ENCODE results near the gene PITX3.
"Not testable (repeated sequence)": the region's sequence is repeated elsewhere in the genome, so short reads cannot be mapped to it uniquely, and the experiment has no call there.

Gene PITX3

DNA sequence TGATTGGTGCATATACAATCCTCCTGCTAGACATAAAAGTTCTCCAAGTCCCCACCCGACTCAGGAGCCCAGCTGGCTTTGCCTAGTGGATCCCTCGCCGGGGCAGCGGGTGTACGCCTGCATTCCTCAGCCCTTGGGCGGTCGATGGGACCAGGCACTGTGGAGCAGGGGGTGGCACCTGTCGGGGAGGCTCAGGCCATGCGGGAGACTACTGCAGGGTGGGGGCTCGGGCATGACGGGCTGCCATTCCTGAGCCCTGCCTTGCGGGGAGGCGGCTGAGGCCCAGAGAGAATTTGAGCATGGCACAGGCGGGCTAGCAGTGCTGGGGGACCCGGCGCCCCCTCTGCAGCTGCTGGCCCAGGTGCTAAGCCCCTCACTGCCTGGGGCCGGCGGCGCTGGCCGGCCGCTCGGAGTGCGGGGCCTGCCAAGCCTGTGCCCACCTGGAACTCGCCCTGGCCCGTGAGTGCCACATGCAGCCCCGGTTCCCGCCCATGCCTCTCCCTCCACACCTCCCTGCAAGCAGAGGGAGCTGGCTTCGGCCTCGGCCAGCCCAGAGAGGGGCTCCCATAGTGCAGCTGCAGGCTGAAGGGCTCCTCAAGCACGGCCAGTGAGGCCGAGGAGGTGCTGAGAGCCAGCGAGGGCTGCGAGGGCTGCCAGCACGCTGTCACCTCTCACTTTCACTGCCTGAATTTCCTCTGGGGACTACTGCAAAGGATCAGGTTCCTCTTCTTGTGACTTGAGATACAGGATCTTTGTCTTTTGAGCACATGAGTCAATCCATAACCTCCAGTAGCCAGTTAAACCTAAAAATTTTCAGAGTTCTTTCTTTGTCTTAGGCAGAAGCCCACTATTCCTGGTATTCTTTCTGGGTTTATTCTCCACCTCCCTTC, 40.3 kb downstream of the PITX3 start:
- H3K4me3 ChIP-seq (ENCODE audit: extremely low read depth, insufficient read depth, low read length, poor library complexity, severe bottlenecking) = no peak overlapping the region
- WGBS, 2 experiments (ENCODE audit: insufficient coverage in 2 of 2) = 94% methylated on average over 27 to 30 of the region's 34 CpGs
- no peaks in the 10 kb centered on the region for H3K36me3 ChIP-seq (ENCODE audit: control insufficient read depth, insufficient read depth, low read length)
- H3K9me3 ChIP-seq (ENCODE audit: control insufficient read depth, low read length) = peaks cover 11% of the 10 kb centered on the region
- H3K27ac ChIP-seq (ENCODE audit: low read depth, low read length, severe bottlenecking) = no peak overlapping the region
- H3K4me1 ChIP-seq (ENCODE audit: control insufficient read depth, insufficient read depth, low read length, poor library complexity, severe bottlenecking) = no peaks in the 10 kb centered on the region

DNA sequence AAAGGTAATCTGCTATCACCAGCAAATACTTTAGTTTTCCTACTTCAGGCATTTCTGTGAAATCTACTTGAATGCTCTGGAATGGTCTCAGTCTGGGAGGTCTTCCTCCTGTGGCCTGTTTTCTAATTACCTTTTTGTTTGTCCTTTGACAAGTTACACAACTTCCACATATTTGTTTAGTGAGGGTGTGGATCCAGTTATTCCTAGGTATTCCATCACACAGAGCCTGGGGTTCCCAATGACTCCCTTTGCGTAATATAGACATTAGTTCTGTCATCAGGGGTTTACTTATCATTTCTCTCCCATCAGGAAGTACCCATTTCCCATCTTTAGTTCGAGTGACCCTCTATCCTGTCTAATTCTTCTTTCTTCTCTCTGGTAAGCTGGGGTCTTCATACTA, 43.3 kb downstream of the PITX3 start:
- Histone ChIP-seq H3K4me3 (ENCODE audit: extremely low read depth, insufficient read depth, low read length, poor library complexity, severe bottlenecking) (no peak overlapping the region), H3K36me3 (ENCODE audit: control insufficient read depth, insufficient read depth, low read length) (no peaks in the 10 kb centered on the region), H3K27ac (ENCODE audit: low read depth, low read length, severe bottlenecking) (no peak overlapping the region), H3K9me3 (ENCODE audit: control insufficient read depth, low read length) (peaks cover 3% of the 10 kb centered on the region), H3K4me1 (ENCODE audit: control insufficient read depth, insufficient read depth, low read length, poor library complexity, severe bottlenecking) (no peaks in the 10 kb centered on the region)
- 0 to 100% methylated on average over 1 of the region's 2 CpGs for WGBS, 2 experiments (ENCODE audit: insufficient coverage in 2 of 2)

- Histone ChIP-seq H3K4me3 (ENCODE audit: extremely low read depth, insufficient read depth, low read length, poor library complexity, severe bottlenecking) (no peak overlapping the region), H3K9me3 (ENCODE audit: control insufficient read depth, low read length) (peaks cover 8% of the 10 kb centered on the region), H3K36me3 (ENCODE audit: control insufficient read depth, insufficient read depth, low read length) (no peaks in the 10 kb centered on the region), H3K4me1 (ENCODE audit: control insufficient read depth, insufficient read depth, low read length, poor library complexity, severe bottlenecking) (no peaks in the 10 kb centered on the region), H3K27ac (ENCODE audit: low read depth, low read length, severe bottlenecking) (no peak overlapping the region)
- WGBS, 2 experiments (ENCODE audit: insufficient coverage in 2 of 2) = 88 to 100% methylated on average over 1 of the region's 2 CpGs
These were observed 44.4 kb downstream of the PITX3 start for GRCh38 chr10:102196893-102197292.

DNA sequence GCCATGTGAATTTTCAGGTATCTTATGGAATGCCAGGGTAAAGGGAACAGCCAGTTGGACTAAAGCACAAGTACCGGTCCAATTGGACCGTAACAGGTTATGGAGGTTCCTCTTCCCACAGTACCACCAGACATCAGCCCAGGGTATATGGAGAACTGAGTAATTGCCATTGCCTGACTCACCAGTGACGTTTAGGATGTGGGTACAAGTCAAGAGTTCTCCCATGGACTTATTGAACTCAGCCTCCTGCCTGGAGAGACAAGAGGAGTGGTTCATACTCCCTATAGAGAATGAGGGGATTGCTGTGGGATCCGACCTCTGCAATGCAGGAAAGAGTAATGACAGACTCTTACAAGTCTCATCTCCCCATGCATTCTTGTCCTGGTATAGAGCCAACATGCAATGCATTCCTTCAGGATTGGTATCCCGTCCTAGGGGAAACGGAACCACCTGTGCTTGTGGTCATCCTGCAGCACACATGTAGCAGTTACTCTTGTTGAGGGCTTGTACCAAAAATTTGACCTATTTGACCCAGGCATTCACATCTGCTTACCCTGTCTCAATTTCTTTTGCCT, 45.9 kb downstream of the PITX3 start:
- Histone ChIP-seq H3K27ac (ENCODE audit: low read depth, low read length, severe bottlenecking) (no peak overlapping the region), H3K4me3 (ENCODE audit: extremely low read depth, insufficient read depth, low read length, poor library complexity, severe bottlenecking) (no peak overlapping the region), H3K9me3 (ENCODE audit: control insufficient read depth, low read length) (peaks cover 16% of the 10 kb centered on the region), H3K36me3 (ENCODE audit: control insufficient read depth, insufficient read depth, low read length) (no peaks in the 10 kb centered on the region), H3K4me1 (ENCODE audit: control insufficient read depth, insufficient read depth, low read length, poor library complexity, severe bottlenecking) (no peaks in the 10 kb centered on the region)
- 63 to 68% methylated on average over 3 to 4 of the region's 6 CpGs for WGBS, 2 experiments (ENCODE audit: insufficient coverage in 2 of 2)

GRCh38 chr10:102191956-102192355, 49.4 kb downstream of the PITX3 start:
- Histone ChIP-seq H3K36me3 (ENCODE audit: control insufficient read depth, insufficient read depth, low read length) (no peaks in the 10 kb centered on the region), H3K4me1 (ENCODE audit: control insufficient read depth, insufficient read depth, low read length, poor library complexity, severe bottlenecking) (no peaks in the 10 kb centered on the region), H3K9me3 (ENCODE audit: control insufficient read depth, low read length) (peaks cover 16% of the 10 kb centered on the region), H3K27ac (ENCODE audit: low read depth, low read length, severe bottlenecking) (no peak overlapping the region), H3K4me3 (ENCODE audit: extremely low read depth, insufficient read depth, low read length, poor library complexity, severe bottlenecking) (no peak overlapping the region)
- WGBS, 2 experiments (ENCODE audit: insufficient coverage in 2 of 2) = 79 to 80% methylated on average over 3 to 6 of the region's 7 CpGs

- H3K9me3 ChIP-seq (ENCODE audit: control insufficient read depth, low read length) = peaks cover 31% of the 10 kb centered on the region
- WGBS, 2 experiments (ENCODE audit: insufficient coverage in 2 of 2) = 84 to 86% methylated on average over 4 to 5 of the region's 7 CpGs
- H3K27ac ChIP-seq (ENCODE audit: low read depth, low read length, severe bottlenecking); H3K36me3 ChIP-seq (ENCODE audit: control insufficient read depth, insufficient read depth, low read length); H3K4me1 ChIP-seq (ENCODE audit: control insufficient read depth, insufficient read depth, low read length, poor library complexity, severe bottlenecking); H3K4me3 ChIP-seq (ENCODE audit: extremely low read depth, insufficient read depth, low read length, poor library complexity, severe bottlenecking): not testable (repeated sequence)
These were observed 52.1 kb downstream of the PITX3 start for GRCh38 chr10:102188941-102189898.

DNA sequence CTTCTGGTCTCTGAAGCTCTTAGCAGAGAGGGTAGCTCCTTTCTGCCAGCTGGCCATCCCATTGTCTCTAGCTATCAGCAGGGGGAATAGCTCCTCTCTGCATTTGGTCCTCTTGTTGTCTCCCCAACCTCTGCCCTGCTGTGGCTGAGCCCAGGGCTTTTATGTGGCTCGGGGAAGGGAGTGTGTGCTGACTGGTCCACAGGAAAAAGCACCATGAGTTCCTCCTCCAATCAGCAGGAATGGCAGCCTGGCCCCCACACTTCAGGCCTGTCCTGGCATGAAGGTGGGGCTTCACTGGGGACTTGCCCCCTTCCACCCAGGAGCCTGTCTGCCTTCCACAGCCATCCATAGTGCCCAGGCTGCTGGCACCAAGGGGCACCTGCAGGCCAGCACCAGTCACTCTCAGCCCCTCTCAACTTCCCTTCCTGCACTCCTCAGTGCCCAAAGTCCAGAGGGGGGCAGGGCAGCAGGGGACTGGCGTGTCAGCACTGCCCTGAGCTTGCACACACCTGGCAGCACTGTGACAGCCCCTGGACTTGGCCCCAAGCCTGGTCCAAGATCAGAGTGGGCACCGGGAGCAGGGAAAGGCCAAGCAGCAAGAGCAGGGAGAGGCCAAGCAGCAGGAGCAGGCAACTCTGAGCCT, 52.9 kb downstream of the PITX3 start:
- WGBS, 2 experiments (ENCODE audit: insufficient coverage in 2 of 2) = 59 to 71% methylated on average over 2 to 3 of the region's 3 CpGs
- no peaks in the 10 kb centered on the region for H3K4me1 ChIP-seq (ENCODE audit: control insufficient read depth, insufficient read depth, low read length, poor library complexity, severe bottlenecking)
- H3K9me3 ChIP-seq (ENCODE audit: control insufficient read depth, low read length) = peaks cover 31% of the 10 kb centered on the region
- no peak overlapping the region for H3K27ac ChIP-seq (ENCODE audit: low read depth, low read length, severe bottlenecking)
- H3K36me3 ChIP-seq (ENCODE audit: control insufficient read depth, insufficient read depth, low read length) = no peaks in the 10 kb centered on the region
- no peak overlapping the region for H3K4me3 ChIP-seq (ENCODE audit: extremely low read depth, insufficient read depth, low read length, poor library complexity, severe bottlenecking)

GRCh38 chr10:102185811-102186527, 55.3 kb downstream of the PITX3 start:
- H3K9me3 ChIP-seq (ENCODE audit: control insufficient read depth, low read length) = peaks cover 19% of the 10 kb centered on the region
- H3K27ac ChIP-seq (ENCODE audit: low read depth, low read length, severe bottlenecking) = no peak overlapping the region
- WGBS, 2 experiments (ENCODE audit: insufficient coverage in 2 of 2) = 71 to 86% methylated on average over 3 to 8 of the region's 15 CpGs
- H3K4me1 ChIP-seq (ENCODE audit: control insufficient read depth, insufficient read depth, low read length, poor library complexity, severe bottlenecking) = no peaks in the 10 kb centered on the region
- H3K36me3 ChIP-seq (ENCODE audit: control insufficient read depth, insufficient read depth, low read length) = no peaks in the 10 kb centered on the region
- no peak overlapping the region for H3K4me3 ChIP-seq (ENCODE audit: extremely low read depth, insufficient read depth, low read length, poor library complexity, severe bottlenecking)

DNA sequence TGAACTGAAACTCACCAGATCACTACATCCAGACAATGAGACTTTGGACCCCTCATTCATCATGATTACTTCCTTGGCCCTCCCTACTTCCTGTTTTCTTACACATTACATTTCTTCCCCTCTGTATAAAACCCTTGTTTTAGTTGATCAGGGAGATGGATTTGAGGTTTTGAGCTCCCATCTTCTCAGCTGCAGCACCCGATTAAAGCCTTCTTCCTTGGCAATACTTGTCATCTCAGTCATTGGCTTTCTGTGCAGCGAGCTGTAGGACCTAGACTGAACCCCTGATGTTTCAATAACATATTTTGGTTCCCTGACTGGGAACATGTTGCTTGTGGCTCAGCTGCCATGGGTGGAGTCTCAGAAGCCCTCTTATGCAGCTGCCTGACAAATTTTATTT, 56.0 kb downstream of the PITX3 start:
- H3K4me1 ChIP-seq (ENCODE audit: control insufficient read depth, insufficient read depth, low read length, poor library complexity, severe bottlenecking) = no peaks in the 10 kb centered on the region
- peaks cover 19% of the 10 kb centered on the region for H3K9me3 ChIP-seq (ENCODE audit: control insufficient read depth, low read length)
- 56 to 67% methylated on average over 1 to 2 of the region's 2 CpGs for WGBS, 2 experiments (ENCODE audit: insufficient coverage in 2 of 2)
- H3K36me3 ChIP-seq (ENCODE audit: control insufficient read depth, insufficient read depth, low read length) = no peaks in the 10 kb centered on the region
- H3K4me3 ChIP-seq (ENCODE audit: extremely low read depth, insufficient read depth, low read length, poor library complexity, severe bottlenecking) = no peak overlapping the region
- no peak overlapping the region for H3K27ac ChIP-seq (ENCODE audit: low read depth, low read length, severe bottlenecking)

DNA sequence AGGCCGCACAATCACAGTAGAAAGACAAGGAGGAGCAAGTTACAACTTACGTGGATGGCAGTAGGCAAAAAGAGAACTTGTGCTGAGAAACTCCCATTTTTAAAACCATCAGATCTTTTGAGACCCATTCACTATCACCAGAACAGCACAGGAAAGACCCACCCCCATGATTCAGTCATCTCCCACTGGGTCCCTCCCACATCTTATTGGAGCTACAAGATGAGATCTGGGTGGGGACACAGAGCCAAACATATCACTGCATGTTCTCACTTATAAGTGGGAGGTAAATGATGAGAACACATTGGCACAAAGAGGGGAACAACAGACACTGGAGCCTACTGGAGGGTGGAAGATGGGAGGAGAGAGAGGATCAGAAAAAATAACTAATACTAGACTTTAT, 56.7 kb downstream of the PITX3 start:
- Histone ChIP-seq H3K4me1 (ENCODE audit: control insufficient read depth, insufficient read depth, low read length, poor library complexity, severe bottlenecking) (no peaks in the 10 kb centered on the region), H3K36me3 (ENCODE audit: control insufficient read depth, insufficient read depth, low read length) (no peaks in the 10 kb centered on the region), H3K9me3 (ENCODE audit: control insufficient read depth, low read length) (peaks cover 15% of the 10 kb centered on the region), H3K27ac (ENCODE audit: low read depth, low read length, severe bottlenecking) (no peak overlapping the region), H3K4me3 (ENCODE audit: extremely low read depth, insufficient read depth, low read length, poor library complexity, severe bottlenecking) (no peak overlapping the region)
- WGBS, 2 experiments (ENCODE audit: insufficient coverage in 2 of 2) = 89 to 100% methylated on average over 1 of the region's 2 CpGs

Data from mesodermal cell (in vitro differentiated cells).